HepG2 (cell line): ENCODE data around the gene LRP10. TPM values are rescaled to one million over a fixed set of nuclear protein-coding genes. Genes with fewer than 3 reads are reported as not detected.
A peak's percentile ranks its signal among the peaks of the same experiment; 100 is the strongest.

ENCODE experiments used
- ATAC-seq: fragments of 200-7000 bp; cut with Tn5 transposase; 3 replicates; pipeline ENCODE4 v1.9.1; 2020; ENCODE audit warnings: mild to moderate bottlenecking, moderate library complexity
- BruUV-seq: library from RNA; stranded (reverse); fragments of 400-500 nt; replicated peaks from 2 replicates; lab custom pipeline; 2021; lab: Mats Ljungman, UMichigan
- CTCF ChIA-PET: fragments of 300-600 bp; formaldehyde crosslinking; extraction: SDS; loops from one replicate; lab custom pipeline; 2021; ENCODE audit warnings: low total read pairs, inconsistent platforms, low intra/inter-chr PET ratio; lab: Yijun Ruan, JAX
- POLR2A ChIA-PET: fragments of 350-600 bp; sonication (Branson Sonifier 250); formaldehyde crosslinking; loops from one replicate; lab custom pipeline; 2020; ENCODE audit warnings: antibody characterized with exemption, inconsistent platforms; lab: Yijun Ruan, JAX
- DNase-seq: peaks from one replicate; pipeline ENCODE4 v3.0.0-alpha.2; 2015; ENCODE audit warnings: low spot score
- FAIRE-seq: peaks from 3 replicates; lab custom pipeline; 2011; peaks lifted over from hg19 to GRCh38; lab: Jason Lieb, UNC
- H2AFZ ChIP-seq: one replicate; pipeline ENCODE4 v1.6.1; 2011; ENCODE audit warnings: low read length, inconsistent platforms
- H3K27ac ChIP-seq: fragments of 300-600 bp; 3 replicates; pipeline ENCODE4 v1.8.0; 2011; ENCODE audit warnings: mixed run types, mild to moderate bottlenecking, mixed read lengths, low read length, inconsistent platforms; ENCODE audit not compliant: insufficient read depth; ENCODE audit errors: extremely low read length
- H3K27me3 ChIP-seq, 2 experiments: fragments of 200-600 bp in 1 of 2; 2 replicates in 1 of 2; 3 replicates in 1 of 2; pipeline versions ENCODE4 v1.6.0 to v1.8.0; 2011; ENCODE audit warnings: low read length in 2 of 2, mild to moderate bottlenecking in 2 of 2, moderate library complexity in 2 of 2, inconsistent platforms in 1 of 2; ENCODE audit not compliant: insufficient read depth in 2 of 2, control insufficient read depth in 1 of 2
- H3K36me3 ChIP-seq, 2 experiments: fragments of 200-600 bp in 1 of 2; replicated peaks in 1 of 2; 2 replicates in 1 of 2; 3 replicates in 1 of 2; pipeline versions ENCODE4 v1.5.1 to v1.8.0; 2011; ENCODE audit warnings: low read length in 2 of 2, inconsistent platforms in 1 of 2; ENCODE audit not compliant: insufficient read depth in 2 of 2, control insufficient read depth in 1 of 2
- H3K4me1 ChIP-seq: 2 replicates; pipeline ENCODE4 v1.5.1; 2012; ENCODE audit warnings: low read length, inconsistent platforms; ENCODE audit not compliant: insufficient read depth
- H3K4me2 ChIP-seq: 2 replicates; pipeline ENCODE4 v1.6.0; 2011; ENCODE audit warnings: low read depth, low read length, inconsistent platforms
- H3K4me3 ChIP-seq, 3 experiments: fragments of 200-600 bp in 1 of 3; sonication (generic), shearing (Covaris generic) in 1 of 3; replicated peaks in 1 of 3; 2 replicates each; pipeline ENCODE4 v1.5.1; 2011 to 2016; ENCODE audit warnings: low read length in 3 of 3, inconsistent platforms in 2 of 3, low read depth in 2 of 3, mild to moderate bottlenecking in 2 of 3, control low read depth in 1 of 3, mixed read lengths in 1 of 3; ENCODE audit not compliant: insufficient read depth in 1 of 3
- H3K79me2 ChIP-seq: one replicate; pipeline ENCODE4 v1.6.1; 2011; ENCODE audit warnings: low read length, inconsistent platforms; ENCODE audit not compliant: insufficient read depth
- H3K9ac ChIP-seq: 2 replicates; pipeline ENCODE4 v1.6.0; 2011; ENCODE audit warnings: mild to moderate bottlenecking, low read depth, low read length, inconsistent platforms; ENCODE audit not compliant: insufficient read depth
- H3K9me3 ChIP-seq: 2 replicates; pipeline ENCODE4 v1.5.1; 2012; ENCODE audit warnings: mild to moderate bottlenecking, low read length
- H4K20me1 ChIP-seq: 2 replicates; pipeline ENCODE4 v1.6.0; 2011; ENCODE audit warnings: inconsistent platforms, mild to moderate bottlenecking, low read length, moderate library complexity; ENCODE audit not compliant: insufficient read depth
- FOXM1 ChIP-seq: sonication (generic); formaldehyde crosslinking; IDR thresholded peaks from 2 replicates; pipeline ENCODE4 v1.5.0; 2020; ENCODE audit warnings: missing genetic modification reagents
- GTF2F1 ChIP-seq: fragments of 150-350 bp; IDR thresholded peaks from 2 replicates; pipeline ENCODE4 v1.6.1; 2014; ENCODE audit warnings: low read length
- KLF9 ChIP-seq: IDR thresholded peaks from 2 replicates; pipeline ENCODE4 v1.6.1; 2016; ENCODE audit warnings: low read depth
- KMT2A ChIP-seq: sonication (generic); formaldehyde crosslinking; IDR thresholded peaks from 2 replicates; pipeline ENCODE4 v1.4.0; 2020; ENCODE audit warnings: missing genetic modification reagents
- MAZ ChIP-seq, 2 experiments: sonication (generic) in 1 of 2; formaldehyde crosslinking in 1 of 2; IDR thresholded peaks; 2 replicates each; pipeline versions ENCODE4 v1.5.0 to v1.6.1; 2012 to 2020; ENCODE audit warnings: low read depth in 2 of 2, mild to moderate bottlenecking in 2 of 2, borderline replicate concordance in 1 of 2, improper control_type of control experiment in 1 of 2, low read length in 1 of 2, missing genetic modification reagents in 1 of 2, moderate library complexity in 1 of 2
- MTA1 ChIP-seq: sonication (generic); formaldehyde crosslinking; IDR thresholded peaks from 2 replicates; pipeline ENCODE4 v1.4.0; 2020; ENCODE audit warnings: missing genetic modification reagents, mild to moderate bottlenecking, borderline replicate concordance
- NR2F6 ChIP-seq, 2 experiments: IDR thresholded peaks; 2 replicates each; pipeline ENCODE4 v1.6.1; 2016; ENCODE audit warnings: antibody characterized with exemption in 1 of 2, mild to moderate bottlenecking in 1 of 2
- PPARG ChIP-seq: conservative IDR thresholded peaks from 2 replicates; pipeline ENCODE4 v1.6.1; 2016; ENCODE audit warnings: missing biosample characterization, missing genetic modification reagents
- SAP130 ChIP-seq: IDR thresholded peaks from 2 replicates; pipeline ENCODE4 v1.6.1; 2016; ENCODE audit warnings: low read depth
- YEATS4 ChIP-seq: sonication (generic); formaldehyde crosslinking; IDR thresholded peaks from 2 replicates; pipeline ENCODE4 v1.4.0; 2020; ENCODE audit warnings: missing genetic modification reagents, borderline replicate concordance
- ZNF607 ChIP-seq: sonication (generic); formaldehyde crosslinking; IDR thresholded peaks from 2 replicates; pipeline ENCODE4 v1.5.1; 2020; ENCODE audit warnings: missing genetic modification reagents, mild to moderate bottlenecking, borderline replicate concordance
- ZNF850 ChIP-seq: sonication (generic); formaldehyde crosslinking; conservative IDR thresholded peaks from 2 replicates; pipeline ENCODE4 v1.9.0; 2021; ENCODE audit warnings: mild to moderate bottlenecking, missing genetic modification reagents
- WGBS: methylation state at CpG from one replicate; pipeline ENCODE4 v1.1.6; 2017; ENCODE audit warnings: low lambda C conversion rate; 5-methylcytosine and 5-hydroxymethylcytosine counted together
- in situ Hi-C: cut with HindIII; loops from 2 replicates; pipeline ENCODE4 v1.10.0; 2017; ENCODE audit warnings: low pct_unique_long_range_greater_than_20kb; ENCODE audit not compliant: extremely low pct_ligation_motif_present
- intact Hi-C: fragments of 100-400 bp; cut with micrococcal nuclease; formaldehyde crosslinking; loops from one replicate; pipeline ENCODE4 v1.10.0; 2022; ENCODE audit not compliant: unreplicated experiment
- polyA plus RNA-seq, 8 experiments: library from polyadenylated mRNA; depleted of rRNA in 3 of 8; stranded (reverse) in 7 of 8; unstranded in 1 of 8; fragments of >200 nt; fragmentation: Illumina TruSeq in 4 of 8; extraction: Trizol in 4 of 8; gene quantifications; 2 replicates each; pipeline versions ENCODE4 v1.2.1 to v1.2.3, GENCODE V29; 2011 to 2016; ENCODE audit warnings: low read depth in 4 of 8, missing spikeins in 1 of 8, mixed read lengths in 1 of 8; ENCODE audit not compliant: insufficient read depth in 1 of 8
- total RNA-seq, 5 experiments: library from RNA; depleted of rRNA; stranded (reverse); fragments of >200 nt; fragmentation: Illumina TruSeq; extraction: Trizol; gene quantifications; 2 replicates each; pipeline ENCODE4 v1.2.3, GENCODE V29; 2016; ENCODE audit warnings: low read depth in 1 of 5
- TF ChIP-seq, protein P1 (sequence below): sonication (generic); formaldehyde crosslinking; IDR thresholded peaks from 2 replicates; pipeline ENCODE4 v1.9.0; 2021; ENCODE audit warnings: missing genetic modification reagents, borderline replicate concordance
- TF ChIP-seq, protein P2 (sequence below): sonication (generic); formaldehyde crosslinking; IDR thresholded peaks from 2 replicates; pipeline ENCODE4 v1.8.0; 2022; ENCODE audit warnings: mild to moderate bottlenecking, missing genetic modification reagents
- TF ChIP-seq, protein P3 (sequence below): sonication (generic); formaldehyde crosslinking; IDR thresholded peaks from 2 replicates; pipeline ENCODE4 v1.5.1; 2020; ENCODE audit warnings: mild to moderate bottlenecking, missing genetic modification reagents, moderate library complexity

LRP10 gene
- total and polyA plus RNA-seq, 2 of the 13 experiments (the other 11 are each of a cell fraction or from before 2014, with no cell fraction given): 16.9 to 45.2 TPM

DNA sequence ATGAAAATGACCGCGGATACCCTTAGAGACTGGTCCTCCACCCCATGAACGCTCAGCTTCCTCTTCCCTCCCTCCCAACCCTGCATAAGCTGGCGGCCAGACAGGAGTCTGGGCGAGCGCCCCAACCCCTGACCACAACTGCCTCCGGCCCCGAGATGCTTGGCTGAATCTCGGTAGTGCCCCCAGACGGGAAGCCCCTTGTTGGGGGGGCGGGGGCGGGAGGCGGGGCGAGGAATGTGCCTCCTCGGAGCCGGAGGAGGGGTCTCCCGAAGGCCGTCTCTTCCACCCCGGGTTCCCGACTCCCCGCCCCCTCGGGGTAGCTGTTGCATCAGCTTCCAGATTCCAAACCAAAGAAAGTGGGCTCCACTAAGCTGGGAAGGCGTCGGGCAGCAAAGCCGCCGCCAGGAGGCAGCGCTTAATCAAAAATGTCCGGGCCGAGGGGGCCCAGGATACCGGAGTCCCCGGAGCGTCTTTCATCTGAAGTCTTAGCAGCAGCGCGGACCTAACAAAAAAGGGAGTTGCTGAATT is 48.9 kb upstream of the LRP10 start:
- Histone ChIP-seq H3K4me1 (peaks cover 67% of the 10 kb centered on the region), H3K27ac (no peak overlapping the region), H3K4me2 (peak overlapping the region; percentile 76), H2AFZ (peak overlapping the region; percentile 73), H3K4me3 (peak overlapping the region; percentile 12 to 53 (median 27); a peak in 5 of 6 replicates), H3K79me2 (no peaks in the 10 kb centered on the region), H3K9me3 (no peaks in the 10 kb centered on the region), H4K20me1 (no peaks in the 10 kb centered on the region), H3K36me3 (no peaks in the 10 kb centered on the region), H3K27me3 (0 out of 5 replicates have a peak, but pooled peaks cover 0 to 3% of the 10 kb centered on the region in 2 experiments), H3K9ac (peak overlapping the region; percentile 6; the same call in 1 of the 2 replicates)
- intact Hi-C loops: loop anchor here (1.0 kb wide), 1 partner anchor 31 kb away; no protein-coding TSS in a partner anchor
- no TSS peak for BruUV-seq
- WGBS: 30% methylated on average over 34 of the region's 34 CpGs
- FAIRE-seq (no peak), DNase-seq (peak; percentile 78), ATAC-seq (peak; percentile 70)
- POLR2A ChIA-PET: interaction anchor here (0.6 to 5.0 kb wide), 20 partner anchors 10 to 499 kb away, joined by 3 to 27 read pairs (median 5); partner anchors contain the start of genes HAUS4, MMP14, OXA1L and PABPN1
- CTCF ChIA-PET: interaction anchor here (1.2 to 6.1 kb wide), 10 partner anchors 15 to 265 kb away, joined by 3 to 141 read pairs (median 5); no protein-coding TSS in a partner anchor
- in situ Hi-C loops: loop anchor here (5.0 kb wide), 1 partner anchor 80 kb away; no protein-coding TSS in a partner anchor
- TF ChIP-seq PPARG (CRISPR knock-in tag) (peak; percentile 31; the same call in 1 of the 2 replicates), ZNF607 (no peak), YEATS4 (0 out of 2 replicates have a peak, but pooled peaks have one; percentile 36), SAP130 (peak; percentile 46), KMT2A (0 out of 2 replicates have a peak, but pooled peaks have one; percentile 36), NR2F6 (IDR thresholded peaks at IDR 0.05) (no peak), NR2F6 (CRISPR knock-in tag; IDR thresholded peaks at IDR 0.05) (peak; percentile 36; the same call in 1 of the 2 replicates), KLF9 (CRISPR knock-in tag) (0 out of 2 replicates have a peak, but pooled peaks have one; percentile 66), MTA1 (no peak), FOXM1 (CRISPR knock-in tag) (0 out of 2 replicates have a peak, but pooled peaks have one; percentile 15), GTF2F1 (no peak), MAZ (IDR thresholded peaks at IDR 0.05; ENCODE audit: borderline replicate concordance, low read depth, low read length) (peak; percentile 94), MAZ (CRISPR knock-in tag; IDR thresholded peaks at IDR 0.05; ENCODE audit: low read depth) (no peak; the same call in 1 of the 2 replicates), ZNF850 (CRISPR knock-in tag) (no peak)
- TF ChIP-seq, protein P1, sequence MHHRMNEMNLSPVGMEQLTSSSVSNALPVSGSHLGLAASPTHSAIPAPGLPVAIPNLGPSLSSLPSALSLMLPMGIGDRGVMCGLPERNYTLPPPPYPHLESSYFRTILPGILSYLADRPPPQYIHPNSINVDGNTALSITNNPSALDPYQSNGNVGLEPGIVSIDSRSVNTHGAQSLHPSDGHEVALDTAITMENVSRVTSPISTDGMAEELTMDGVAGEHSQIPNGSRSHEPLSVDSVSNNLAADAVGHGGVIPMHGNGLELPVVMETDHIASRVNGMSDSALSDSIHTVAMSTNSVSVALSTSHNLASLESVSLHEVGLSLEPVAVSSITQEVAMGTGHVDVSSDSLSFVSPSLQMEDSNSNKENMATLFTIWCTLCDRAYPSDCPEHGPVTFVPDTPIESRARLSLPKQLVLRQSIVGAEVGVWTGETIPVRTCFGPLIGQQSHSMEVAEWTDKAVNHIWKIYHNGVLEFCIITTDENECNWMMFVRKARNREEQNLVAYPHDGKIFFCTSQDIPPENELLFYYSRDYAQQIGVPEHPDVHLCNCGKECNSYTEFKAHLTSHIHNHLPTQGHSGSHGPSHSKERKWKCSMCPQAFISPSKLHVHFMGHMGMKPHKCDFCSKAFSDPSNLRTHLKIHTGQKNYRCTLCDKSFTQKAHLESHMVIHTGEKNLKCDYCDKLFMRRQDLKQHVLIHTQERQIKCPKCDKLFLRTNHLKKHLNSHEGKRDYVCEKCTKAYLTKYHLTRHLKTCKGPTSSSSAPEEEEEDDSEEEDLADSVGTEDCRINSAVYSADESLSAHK (CRISPR knock-in tag): no peak; the same call in 1 of the 2 replicates
- TF ChIP-seq, protein P2, sequence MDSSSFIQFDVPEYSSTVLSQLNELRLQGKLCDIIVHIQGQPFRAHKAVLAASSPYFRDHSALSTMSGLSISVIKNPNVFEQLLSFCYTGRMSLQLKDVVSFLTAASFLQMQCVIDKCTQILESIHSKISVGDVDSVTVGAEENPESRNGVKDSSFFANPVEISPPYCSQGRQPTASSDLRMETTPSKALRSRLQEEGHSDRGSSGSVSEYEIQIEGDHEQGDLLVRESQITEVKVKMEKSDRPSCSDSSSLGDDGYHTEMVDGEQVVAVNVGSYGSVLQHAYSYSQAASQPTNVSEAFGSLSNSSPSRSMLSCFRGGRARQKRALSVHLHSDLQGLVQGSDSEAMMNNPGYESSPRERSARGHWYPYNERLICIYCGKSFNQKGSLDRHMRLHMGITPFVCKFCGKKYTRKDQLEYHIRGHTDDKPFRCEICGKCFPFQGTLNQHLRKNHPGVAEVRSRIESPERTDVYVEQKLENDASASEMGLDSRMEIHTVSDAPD: no peak
- TF ChIP-seq, protein P3, sequence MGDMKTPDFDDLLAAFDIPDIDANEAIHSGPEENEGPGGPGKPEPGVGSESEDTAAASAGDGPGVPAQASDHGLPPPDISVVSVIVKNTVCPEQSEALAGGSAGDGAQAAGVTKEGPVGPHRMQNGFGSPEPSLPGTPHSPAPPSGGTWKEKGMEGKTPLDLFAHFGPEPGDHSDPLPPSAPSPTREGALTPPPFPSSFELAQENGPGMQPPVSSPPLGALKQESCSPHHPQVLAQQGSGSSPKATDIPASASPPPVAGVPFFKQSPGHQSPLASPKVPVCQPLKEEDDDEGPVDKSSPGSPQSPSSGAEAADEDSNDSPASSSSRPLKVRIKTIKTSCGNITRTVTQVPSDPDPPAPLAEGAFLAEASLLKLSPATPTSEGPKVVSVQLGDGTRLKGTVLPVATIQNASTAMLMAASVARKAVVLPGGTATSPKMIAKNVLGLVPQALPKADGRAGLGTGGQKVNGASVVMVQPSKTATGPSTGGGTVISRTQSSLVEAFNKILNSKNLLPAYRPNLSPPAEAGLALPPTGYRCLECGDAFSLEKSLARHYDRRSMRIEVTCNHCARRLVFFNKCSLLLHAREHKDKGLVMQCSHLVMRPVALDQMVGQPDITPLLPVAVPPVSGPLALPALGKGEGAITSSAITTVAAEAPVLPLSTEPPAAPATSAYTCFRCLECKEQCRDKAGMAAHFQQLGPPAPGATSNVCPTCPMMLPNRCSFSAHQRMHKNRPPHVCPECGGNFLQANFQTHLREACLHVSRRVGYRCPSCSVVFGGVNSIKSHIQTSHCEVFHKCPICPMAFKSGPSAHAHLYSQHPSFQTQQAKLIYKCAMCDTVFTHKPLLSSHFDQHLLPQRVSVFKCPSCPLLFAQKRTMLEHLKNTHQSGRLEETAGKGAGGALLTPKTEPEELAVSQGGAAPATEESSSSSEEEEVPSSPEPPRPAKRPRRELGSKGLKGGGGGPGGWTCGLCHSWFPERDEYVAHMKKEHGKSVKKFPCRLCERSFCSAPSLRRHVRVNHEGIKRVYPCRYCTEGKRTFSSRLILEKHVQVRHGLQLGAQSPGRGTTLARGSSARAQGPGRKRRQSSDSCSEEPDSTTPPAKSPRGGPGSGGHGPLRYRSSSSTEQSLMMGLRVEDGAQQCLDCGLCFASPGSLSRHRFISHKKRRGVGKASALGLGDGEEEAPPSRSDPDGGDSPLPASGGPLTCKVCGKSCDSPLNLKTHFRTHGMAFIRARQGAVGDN (CRISPR knock-in tag): peak; percentile 22; the same call in 1 of the 2 replicates
